Kidney epithelial cell (primary cell): Measurements from ENCODE around the gene IL5. TPM values are rescaled to one million over a fixed set of nuclear protein-coding genes. Genes with fewer than 3 reads are reported as not detected.

Source experiments
- DNase-seq: peaks from one replicate; pipeline ENCODE4 v3.0.0-alpha.2; 2010; ENCODE audit warnings: low read depth
- H3K27me3 ChIP-seq: 2 replicates; pipeline ENCODE4 v1.6.0; 2011; ENCODE audit warnings: low read length; ENCODE audit not compliant: control insufficient read depth, insufficient read depth
- H3K36me3 ChIP-seq: 2 replicates; pipeline ENCODE4 v1.5.1; 2011; ENCODE audit warnings: low read length; ENCODE audit not compliant: control insufficient read depth, insufficient read depth
- H3K4me3 ChIP-seq: 2 replicates; pipeline ENCODE4 v1.5.1; 2011; ENCODE audit warnings: low read depth, mild to moderate bottlenecking, control low read depth, low read length
- CTCF ChIP-seq: IDR thresholded peaks from 2 replicates; pipeline ENCODE4 v1.5.1; 2011; ENCODE audit warnings: mild to moderate bottlenecking, moderate library complexity, low read length, control low read depth, inconsistent platforms; ENCODE audit not compliant: insufficient read depth, poor library complexity, severe bottlenecking
- total RNA-seq: library from RNA; depleted of rRNA; stranded (reverse); fragments of >200 nt; gene quantifications from 2 replicates; pipeline ENCODE4 v1.2.3, GENCODE V29; 2015

Gene IL5
- total RNA-seq, 1 donor from 2014 or later: not detected

- TF ChIP-seq CTCF: no peak
- Histone ChIP-seq H3K27me3 (no peaks in the 10 kb centered on the region), H3K4me3 (no peak overlapping the region), H3K36me3 (no peaks in the 10 kb centered on the region)
- DNase-seq: no peak
Measured at GRCh38 chr5:132493821-132494220, 49.5 kb downstream of the IL5 start.

- no peak for DNase-seq
- H3K4me3 ChIP-seq: no peak overlapping the region
- TF ChIP-seq CTCF: no peak
- H3K27me3 ChIP-seq: no peaks in the 10 kb centered on the region
- H3K36me3 ChIP-seq: no peaks in the 10 kb centered on the region
Measured at GRCh38 chr5:132493241-132493640, 50.1 kb downstream of the IL5 start.

- no peak for TF ChIP-seq CTCF
- no peak for DNase-seq
- Histone ChIP-seq H3K36me3 (no peaks in the 10 kb centered on the region), H3K4me3 (no peak overlapping the region), H3K27me3 (no peaks in the 10 kb centered on the region)
Measured at GRCh38 chr5:132492386-132493125, 50.8 kb downstream of the IL5 start.

Other genes with a start within 250 kb of the IL5 start
- gene SLC22A4, start 249.1 kb downstream of the IL5 start, total RNA-seq: 1.8 and 2.3 TPM in 2 replicates
- gene SLC22A5, start 173.8 kb downstream of the IL5 start, total RNA-seq: 13.2 and 19.1 TPM in 2 replicates
- 61.9 and 75.3 TPM in 2 replicates for gene IRF1, start 52.7 kb downstream of the IL5 start, total RNA-seq
- 27.8 and 35.1 TPM in 2 replicates for gene RAD50, start 13.5 kb upstream of the IL5 start, total RNA-seq
- gene IL13, start 114.7 kb upstream of the IL5 start, total RNA-seq: not detected in 2 replicates
- gene IL4, start 130.5 kb upstream of the IL5 start, total RNA-seq: not detected in 2 replicates
- gene KIF3A, start 194.0 kb upstream of the IL5 start, total RNA-seq: 10.6 and 10.7 TPM in 2 replicates
- 0.42 and 1.6 TPM in 2 replicates for gene CCNI2, start 203.9 kb upstream of the IL5 start, total RNA-seq
- gene SEPTIN8, start 233.7 kb upstream of the IL5 start, total RNA-seq: 68.6 and 88.7 TPM in 2 replicates